Dermis blood vessel endothelial cell (primary cell): ENCODE measurements around the gene NPIPB4. TPM values are rescaled to one million over a fixed set of nuclear protein-coding genes. Genes with fewer than 3 reads are reported as not detected.

ENCODE experiments used
- total RNA-seq: library from RNA; depleted of rRNA; stranded (reverse); fragments of >200 nt; gene quantifications from 2 replicates; pipeline ENCODE4 v1.2.3, GENCODE V29; 2014

The NPIPB4 gene
- total RNA-seq, 1 donor from 2014 or later = 36.1 TPM

Other genes with a start within 250 kb of the NPIPB4 start
- not detected in 2 replicates for gene IGSF6, start 205.1 kb downstream of the NPIPB4 start, total RNA-seq
- gene OTOA, start 193.8 kb downstream of the NPIPB4 start, total RNA-seq = 0.09 TPM in 1 of 2 replicates, not detected in the other
- 222 and 231 TPM in 2 replicates for gene UQCRC2, start 95.6 kb upstream of the NPIPB4 start, total RNA-seq
- not detected in 2 replicates for gene PDZD9, start 143.4 kb upstream of the NPIPB4 start, total RNA-seq
- 17.7 and 19.2 TPM in 2 replicates for gene MOSMO, start 150.4 kb upstream of the NPIPB4 start, total RNA-seq
- gene VWA3A, start 234.8 kb upstream of the NPIPB4 start, total RNA-seq = 0.17 TPM in 1 of 2 replicates, not detected in the other